GM23248 (cell line): ENCODE data around the gene SLC30A2.

Experiments used
- EZH2 ChIP-seq: fragments of 200-600 bp; sonication (generic); IDR thresholded peaks from 2 replicates; pipeline ENCODE4 v1.6.1; 2018; ENCODE audit warnings: antibody characterized with exemption, mild to moderate bottlenecking; ENCODE audit not compliant: insufficient read depth, poor library complexity, severe bottlenecking
- EZH2phosphoT487 ChIP-seq: fragments of 200-600 bp; sonication (generic); IDR thresholded peaks from 2 replicates; pipeline ENCODE4 v1.6.1; 2018; ENCODE audit warnings: antibody characterized with exemption, moderate library complexity, mild to moderate bottlenecking, low read depth; ENCODE audit not compliant: insufficient read depth

GRCh38 chr1:26043765-26044164, 2.2 kb downstream of the SLC30A2 start:
- no peak for TF ChIP-seq EZH2
- TF ChIP-seq EZH2phosphoT487 = no peak
